ENCODE data around the gene KIAA1328.

KIAA1328 gene

GRCh38 chr18:36792634-36793283 is 36.2 kb upstream of the KIAA1328 start:
- no peaks in the 10 kb centered on the region for H3K36me3 ChIP-seq (ENCODE audit: control insufficient read depth, insufficient read depth, low read length)
- H3K4me3 ChIP-seq (ENCODE audit: low read depth, low read length): no peak overlapping the region
- H3K9ac ChIP-seq: no peak overlapping the region
- H3K9me3 ChIP-seq (ENCODE audit: control insufficient read depth, low read length): no peaks in the 10 kb centered on the region
- no peak overlapping the region for H3K4me2 ChIP-seq (ENCODE audit: low read length)
- no peaks in the 10 kb centered on the region for H3K79me2 ChIP-seq
- no peak for TF ChIP-seq CTCF (IDR thresholded peaks at IDR 0.05)
- no peak overlapping the region for H2AFZ ChIP-seq
- no peaks in the 10 kb centered on the region for H3K27me3 ChIP-seq (ENCODE audit: control insufficient read depth, insufficient read depth, low read length)
- H3K27ac ChIP-seq: no peak overlapping the region
- no peaks in the 10 kb centered on the region for H3K4me1 ChIP-seq

- Histone ChIP-seq H3K4me2 (ENCODE audit: low read length) (no peak overlapping the region), H3K27ac (no peak overlapping the region), H3K36me3 (ENCODE audit: control insufficient read depth, insufficient read depth, low read length) (no peaks in the 10 kb centered on the region), H2AFZ (no peak overlapping the region), H3K4me3 (ENCODE audit: low read depth, low read length) (no peak overlapping the region), H3K27me3 (ENCODE audit: control insufficient read depth, insufficient read depth, low read length) (no peaks in the 10 kb centered on the region), H3K9me3 (ENCODE audit: control insufficient read depth, low read length) (no peaks in the 10 kb centered on the region), H3K79me2 (no peaks in the 10 kb centered on the region), H3K9ac (no peak overlapping the region), H3K4me1 (no peaks in the 10 kb centered on the region)
- TF ChIP-seq CTCF (IDR thresholded peaks at IDR 0.05): no peak
Measured at GRCh38 chr18:36798738-36799473, 30.0 kb upstream of the KIAA1328 start.

GRCh38 chr18:36805105-36805504 is 23.8 kb upstream of the KIAA1328 start:
- TF ChIP-seq CTCF (IDR thresholded peaks at IDR 0.05): no peak
- Histone ChIP-seq H3K36me3 (ENCODE audit: control insufficient read depth, insufficient read depth, low read length) (no peaks in the 10 kb centered on the region), H2AFZ (no peak overlapping the region)

GRCh38 chr18:36808681-36809080 is 20.2 kb upstream of the KIAA1328 start:
- Histone ChIP-seq H3K9ac (no peak overlapping the region), H3K9me3 (ENCODE audit: control insufficient read depth, low read length) (no peaks in the 10 kb centered on the region), H3K27ac (no peak overlapping the region), H3K36me3 (ENCODE audit: control insufficient read depth, insufficient read depth, low read length) (no peaks in the 10 kb centered on the region), H2AFZ (no peak overlapping the region), H3K27me3 (ENCODE audit: control insufficient read depth, insufficient read depth, low read length) (no peaks in the 10 kb centered on the region), H3K4me3 (ENCODE audit: low read depth, low read length) (no peak overlapping the region), H3K4me1 (no peaks in the 10 kb centered on the region), H3K79me2 (no peaks in the 10 kb centered on the region), H3K4me2 (ENCODE audit: low read length) (no peak overlapping the region)
- TF ChIP-seq CTCF (IDR thresholded peaks at IDR 0.05): no peak

More at GRCh38 chr18:36805105-36805504, 23.8 kb upstream of the KIAA1328 start:
- H3K9me3 ChIP-seq (ENCODE audit: control insufficient read depth, low read length): no peaks in the 10 kb centered on the region
- no peaks in the 10 kb centered on the region for H3K27me3 ChIP-seq (ENCODE audit: control insufficient read depth, insufficient read depth, low read length)
- no peaks in the 10 kb centered on the region for H3K79me2 ChIP-seq
- no peak overlapping the region for H3K9ac ChIP-seq
- no peak overlapping the region for H3K4me3 ChIP-seq (ENCODE audit: low read depth, low read length)
- H3K4me1 ChIP-seq: no peaks in the 10 kb centered on the region
- H3K27ac ChIP-seq: no peak overlapping the region
- no peak overlapping the region for H3K4me2 ChIP-seq (ENCODE audit: low read length)
